DOHH2 (cell line): ENCODE data around the gene STX7.
A peak's percentile ranks its signal among the peaks of the same experiment; 100 is the strongest.

ENCODE experiments used
- H3F3A ChIP-seq: fragments of 200-600 bp; sonication (generic), shearing (Covaris generic); 2 replicates; pipeline ENCODE4 v1.6.0; 2016; ENCODE audit warnings: antibody characterized with exemption, mild to moderate bottlenecking; ENCODE audit not compliant: control insufficient read depth, insufficient read depth
- H3K27ac ChIP-seq: fragments of 200-600 bp; sonication (generic); 2 replicates; pipeline ENCODE4 v1.5.1; 2014; ENCODE audit warnings: low read depth, mild to moderate bottlenecking, low read length, moderate library complexity
- H3K27me3 ChIP-seq: fragments of 200-600 bp; sonication (generic); 2 replicates; pipeline ENCODE4 v1.6.1; 2014; ENCODE audit warnings: mild to moderate bottlenecking, low read length, mixed read lengths; ENCODE audit not compliant: control insufficient read depth
- H3K36me3 ChIP-seq: fragments of 200-600 bp; sonication (generic); 2 replicates; pipeline ENCODE4 v1.6.1; 2014; ENCODE audit warnings: mild to moderate bottlenecking, low read length, moderate library complexity, mixed read lengths; ENCODE audit not compliant: control insufficient read depth
- H3K4me1 ChIP-seq: fragments of 200-600 bp; sonication (generic); 2 replicates; pipeline ENCODE4 v1.6.1; 2014; ENCODE audit warnings: mild to moderate bottlenecking, low read length, mixed read lengths; ENCODE audit not compliant: control insufficient read depth
- H3K4me2 ChIP-seq: fragments of 200-600 bp; sonication (generic); 2 replicates; pipeline ENCODE4 v1.6.0; 2014; ENCODE audit warnings: mild to moderate bottlenecking, low read length, moderate library complexity
- H3K4me3 ChIP-seq: fragments of 200-600 bp; sonication (generic); 2 replicates; pipeline ENCODE4 v1.5.1; 2014; ENCODE audit warnings: mild to moderate bottlenecking, low read length, mixed read lengths
- H3K79me2 ChIP-seq: fragments of 200-600 bp; sonication (generic); 2 replicates; pipeline ENCODE4 v1.6.1; 2014; ENCODE audit warnings: mild to moderate bottlenecking, low read length, mixed read lengths; ENCODE audit not compliant: control insufficient read depth
- H3K9me2 ChIP-seq: fragments of 200-600 bp; sonication (generic); replicated peaks from 2 replicates; pipeline ENCODE4 v1.6.1; 2014; ENCODE audit warnings: mild to moderate bottlenecking, low read length, mixed read lengths; ENCODE audit not compliant: control insufficient read depth
- H3K9me3 ChIP-seq: fragments of 200-600 bp; sonication (generic); 2 replicates; pipeline ENCODE4 v1.6.1; 2014; ENCODE audit warnings: antibody characterized with exemption, low read length, mixed read lengths; ENCODE audit not compliant: control insufficient read depth, insufficient read depth
- H4K20me1 ChIP-seq: fragments of 200-600 bp; sonication (generic); 2 replicates; pipeline ENCODE4 v1.6.0; 2014; ENCODE audit warnings: low read depth, mild to moderate bottlenecking, antibody characterized with exemption, low read length, moderate library complexity; ENCODE audit not compliant: control insufficient read depth, insufficient read depth
- EZH2phosphoT487 ChIP-seq: fragments of 200-600 bp; sonication (generic); IDR thresholded peaks from 2 replicates; pipeline ENCODE4 v1.6.1; 2017; ENCODE audit warnings: borderline replicate concordance, mild to moderate bottlenecking, antibody characterized with exemption, low read length, moderate library complexity, mixed read lengths
- TF ChIP-seq, protein P1 (sequence below): fragments of 200-600 bp; sonication (generic); IDR thresholded peaks from one replicate; pipeline ENCODE4 v1.5.1; 2014; ENCODE audit warnings: antibody characterized with exemption, mild to moderate bottlenecking, low read depth, low read length; ENCODE audit not compliant: poor library complexity, severe bottlenecking

The STX7 gene

DNA sequence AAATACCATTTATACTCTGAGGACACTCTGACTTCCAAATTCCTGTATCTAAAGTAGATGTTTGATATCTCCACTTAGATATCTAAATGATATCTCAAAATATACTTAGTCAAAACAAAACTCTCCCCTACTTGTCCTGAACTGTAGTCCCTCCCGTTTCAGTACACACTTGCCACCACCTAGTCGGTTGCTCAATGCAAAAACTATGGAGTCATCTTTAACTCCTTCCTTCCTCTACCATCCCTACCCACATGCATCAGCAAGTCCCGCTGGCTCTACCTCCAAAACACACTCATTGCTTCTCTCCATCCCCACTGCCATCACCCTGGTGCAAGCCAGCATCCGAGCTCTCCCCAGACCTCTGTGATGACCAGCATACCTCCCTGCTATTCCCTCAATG, 13.2 kb downstream of the STX7 start:
- no peaks in the 10 kb centered on the region for H3K9me3 ChIP-seq
- no peaks in the 10 kb centered on the region for H3K27me3 ChIP-seq
- peak overlapping the region; percentile 98 for H3K27ac ChIP-seq
- peaks cover 100% of the 10 kb centered on the region for H3K4me1 ChIP-seq
- H3K4me2 ChIP-seq, result peak overlapping the region; percentile 84
- TF ChIP-seq, protein P1, sequence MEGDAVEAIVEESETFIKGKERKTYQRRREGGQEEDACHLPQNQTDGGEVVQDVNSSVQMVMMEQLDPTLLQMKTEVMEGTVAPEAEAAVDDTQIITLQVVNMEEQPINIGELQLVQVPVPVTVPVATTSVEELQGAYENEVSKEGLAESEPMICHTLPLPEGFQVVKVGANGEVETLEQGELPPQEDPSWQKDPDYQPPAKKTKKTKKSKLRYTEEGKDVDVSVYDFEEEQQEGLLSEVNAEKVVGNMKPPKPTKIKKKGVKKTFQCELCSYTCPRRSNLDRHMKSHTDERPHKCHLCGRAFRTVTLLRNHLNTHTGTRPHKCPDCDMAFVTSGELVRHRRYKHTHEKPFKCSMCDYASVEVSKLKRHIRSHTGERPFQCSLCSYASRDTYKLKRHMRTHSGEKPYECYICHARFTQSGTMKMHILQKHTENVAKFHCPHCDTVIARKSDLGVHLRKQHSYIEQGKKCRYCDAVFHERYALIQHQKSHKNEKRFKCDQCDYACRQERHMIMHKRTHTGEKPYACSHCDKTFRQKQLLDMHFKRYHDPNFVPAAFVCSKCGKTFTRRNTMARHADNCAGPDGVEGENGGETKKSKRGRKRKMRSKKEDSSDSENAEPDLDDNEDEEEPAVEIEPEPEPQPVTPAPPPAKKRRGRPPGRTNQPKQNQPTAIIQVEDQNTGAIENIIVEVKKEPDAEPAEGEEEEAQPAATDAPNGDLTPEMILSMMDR, result no peak
- no peak for TF ChIP-seq EZH2phosphoT487
- no peaks in the 10 kb centered on the region for H3K9me2 ChIP-seq
- peaks cover 81% of the 10 kb centered on the region for H3K79me2 ChIP-seq
- peaks cover 88% of the 10 kb centered on the region for H3F3A ChIP-seq
- no peaks in the 10 kb centered on the region for H4K20me1 ChIP-seq
- H3K4me3 ChIP-seq, result peak overlapping the region; percentile 57
- H3K36me3 ChIP-seq, result peaks cover 87% of the 10 kb centered on the region

DNA sequence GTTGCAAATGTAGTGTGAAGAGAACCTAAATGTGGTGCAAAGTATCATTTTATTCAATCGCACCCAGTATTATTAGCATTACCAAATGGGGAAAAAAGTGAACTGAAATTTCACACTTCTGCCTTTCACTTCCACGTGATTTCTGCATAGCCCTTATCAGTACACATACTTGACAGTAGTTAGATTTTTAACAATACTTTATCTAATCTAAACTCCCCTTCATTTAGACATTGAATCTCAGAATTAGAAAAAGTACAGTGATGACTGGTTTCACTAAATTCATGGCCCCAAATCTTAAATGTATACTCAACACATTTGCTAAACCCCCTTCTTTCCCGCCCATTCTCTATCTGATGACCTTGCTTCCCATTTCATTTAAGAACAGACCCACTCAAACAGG, 14.3 kb downstream of the STX7 start:
- Histone ChIP-seq H3K79me2 (peaks cover 81% of the 10 kb centered on the region), H3F3A (peaks cover 82% of the 10 kb centered on the region), H3K9me3 (peaks cover 7% of the 10 kb centered on the region; the same call in 1 of the 2 replicates), H3K9me2 (no peaks in the 10 kb centered on the region), H3K4me3 (peak overlapping the region; percentile 57), H3K36me3 (peaks cover 87% of the 10 kb centered on the region), H3K27ac (peak overlapping the region; percentile 98), H4K20me1 (no peaks in the 10 kb centered on the region), H3K4me1 (peaks cover 100% of the 10 kb centered on the region), H3K27me3 (no peaks in the 10 kb centered on the region), H3K4me2 (peak overlapping the region; percentile 84)
- no peak for TF ChIP-seq EZH2phosphoT487
- TF ChIP-seq, protein P1, result no peak

DNA sequence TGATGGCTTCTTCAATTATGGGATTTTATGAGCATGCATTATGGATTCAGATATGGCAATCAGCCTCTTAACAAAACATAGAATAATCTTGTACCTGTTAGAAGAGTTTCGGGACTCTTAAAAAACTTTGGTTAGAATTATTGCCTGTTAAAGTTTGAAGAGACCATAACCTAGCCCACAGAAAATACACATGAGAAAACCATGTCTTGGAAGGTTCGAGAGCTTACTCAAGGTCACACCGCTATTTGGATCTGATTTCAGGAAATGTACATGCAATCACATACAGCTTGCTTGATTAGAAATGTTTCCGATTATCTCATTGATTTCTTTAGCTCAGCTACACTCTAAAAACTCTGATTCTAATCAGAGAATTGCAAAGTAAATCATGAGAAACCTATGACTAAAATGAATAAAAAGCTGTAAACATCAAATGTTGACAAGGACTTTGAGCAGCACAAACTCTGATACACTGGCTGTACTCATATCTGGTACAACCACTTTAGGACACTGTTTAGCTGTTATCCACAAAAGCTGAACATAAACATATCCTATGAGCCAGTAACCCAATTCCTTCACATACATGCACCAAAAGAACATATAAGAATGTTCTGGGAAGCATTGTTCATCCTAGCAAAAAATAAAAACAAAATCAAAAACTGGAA, 16.3 kb downstream of the STX7 start:
- peaks cover 70% of the 10 kb centered on the region for H3F3A ChIP-seq
- peaks cover 88% of the 10 kb centered on the region for H3K36me3 ChIP-seq
- peak overlapping the region; percentile 98 for H3K27ac ChIP-seq
- H3K4me2 ChIP-seq, result peak overlapping the region; percentile 94
- H3K79me2 ChIP-seq, result peaks cover 81% of the 10 kb centered on the region
- H3K9me3 ChIP-seq, result peaks cover 10% of the 10 kb centered on the region; the same call in 1 of the 2 replicates
- no peaks in the 10 kb centered on the region for H3K9me2 ChIP-seq
- no peak for TF ChIP-seq EZH2phosphoT487
- TF ChIP-seq, protein P1, result no peak
- H3K4me3 ChIP-seq, result peak overlapping the region; percentile 73
- peaks cover 100% of the 10 kb centered on the region for H3K4me1 ChIP-seq
- no peaks in the 10 kb centered on the region for H3K27me3 ChIP-seq
- H4K20me1 ChIP-seq, result no peaks in the 10 kb centered on the region
